T-helper 1 cell treated with Interleukin-12 subunit alpha and Interleukin-12 subunit beta and Interleukin-4 antibody, amounts not matched to agents 30 ng/mL and 1 ng/mL, for 36 hours (primary cell): Measurements from ENCODE around the gene JAK1. TPM values are rescaled to one million over a fixed set of nuclear protein-coding genes. Genes with fewer than 3 reads are reported as not detected.
"Not testable (repeated sequence)": the region's sequence is repeated elsewhere in the genome, so short reads cannot be mapped to it uniquely, and the experiment has no call there.

Experiments used
- intact Hi-C: fragments of 100-400 bp; cut with micrococcal nuclease; formaldehyde crosslinking; loops from one replicate; pipeline ENCODE4 v1.15.1; 2024
- total RNA-seq: library from RNA; stranded (reverse); gene quantifications from 2 replicates; pipeline ENCODE4 v1.2.3, GENCODE V29; 2022

Gene JAK1
- total RNA-seq, 1 donor from 2014 or later: 206 TPM

- intact Hi-C loops: no loop called here
These were observed 40.8 kb downstream of the JAK1 start for GRCh38 chr1:64925594-64925993.

GRCh38 chr1:64923294-64923718 lies 43.0 kb downstream of the JAK1 start:
- intact Hi-C loops: loop anchor here (2.0 kb wide), 2 partner anchors 45 to 79 kb away; no protein-coding TSS in a partner anchor

- intact Hi-C loops: loop anchor here (2.0 kb wide), 2 partner anchors 44 to 80 kb away; no protein-coding TSS in a partner anchor
These were observed 44.0 kb downstream of the JAK1 start for GRCh38 chr1:64922336-64922735.

GRCh38 chr1:64921771-64922170 lies 44.6 kb downstream of the JAK1 start:
- intact Hi-C loops: loop anchor here (1.0 to 2.0 kb wide), 3 partner anchors 41 to 81 kb away; no protein-coding TSS in a partner anchor

- intact Hi-C loops: loop anchor here (1.0 kb wide), 1 partner anchor 41 kb away; no protein-coding TSS in a partner anchor
These were observed 45.3 kb downstream of the JAK1 start for GRCh38 chr1:64920941-64921589.

- intact Hi-C loops: not testable (repeated sequence)
These were observed 47.2 kb downstream of the JAK1 start for GRCh38 chr1:64919120-64919519.

GRCh38 chr1:64917907-64918306 lies 48.4 kb downstream of the JAK1 start:
- intact Hi-C loops: no loop called here

- intact Hi-C loops: no loop called here
These were observed 49.0 kb downstream of the JAK1 start for GRCh38 chr1:64917328-64917861.

- intact Hi-C loops: no loop called here
These were observed 50.7 kb downstream of the JAK1 start for GRCh38 chr1:64915381-64916274.

GRCh38 chr1:64913361-64914015 lies 52.9 kb downstream of the JAK1 start:
- intact Hi-C loops: no loop called here

- intact Hi-C loops: no loop called here
These were observed 54.2 kb downstream of the JAK1 start for GRCh38 chr1:64912191-64912590.

- intact Hi-C loops: no loop called here
These were observed 55.0 kb downstream of the JAK1 start for GRCh38 chr1:64911326-64911725.

GRCh38 chr1:64909031-64909430 lies 57.3 kb downstream of the JAK1 start:
- intact Hi-C loops: no loop called here

- intact Hi-C loops: no loop called here
These were observed 57.8 kb downstream of the JAK1 start for GRCh38 chr1:64908575-64908974.

GRCh38 chr1:64906447-64906846 lies 59.9 kb downstream of the JAK1 start:
- intact Hi-C loops: no loop called here

GRCh38 chr1:64903593-64903992 lies 62.8 kb downstream of the JAK1 start:
- intact Hi-C loops: no loop called here

- intact Hi-C loops: no loop called here
These were observed 64.7 kb downstream of the JAK1 start for GRCh38 chr1:64901663-64902062.

- intact Hi-C loops: no loop called here
These were observed 65.4 kb downstream of the JAK1 start for GRCh38 chr1:64900916-64901315.

- intact Hi-C loops: no loop called here
These were observed 68.1 kb downstream of the JAK1 start for GRCh38 chr1:64898107-64898861.

GRCh38 chr1:64896551-64896950 lies 69.8 kb downstream of the JAK1 start:
- intact Hi-C loops: no loop called here

- intact Hi-C loops: no loop called here
These were observed 70.8 kb downstream of the JAK1 start for GRCh38 chr1:64895500-64895899.
